ENCODE results near the gene MRAP2.

MRAP2 gene

GRCh38 chr6:84137989-84138575 lies 104.5 kb downstream of the MRAP2 start:
- no peak for DNase-seq

DNA sequence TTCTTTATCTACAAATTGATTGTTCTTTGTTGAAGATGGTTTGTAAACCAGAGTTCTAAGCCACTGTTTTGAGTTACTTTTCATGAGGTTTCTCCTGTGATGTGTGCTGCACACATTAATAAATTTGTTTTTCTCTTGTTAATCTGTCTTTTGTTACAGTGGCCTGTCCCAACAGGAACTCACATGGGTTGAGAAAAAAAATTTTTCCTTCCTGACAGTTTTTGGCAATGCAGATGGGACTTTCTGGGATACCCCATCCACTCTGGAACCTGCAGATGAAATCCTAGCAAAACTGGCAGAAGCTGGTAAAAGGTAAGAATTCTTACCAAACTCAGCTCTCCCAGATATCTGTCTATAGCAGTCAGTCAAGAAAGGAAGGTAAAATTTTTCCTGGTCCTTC lies 105.7 kb downstream of the MRAP2 start:
- DNase-seq: no peak
